Fibroblast of villous mesenchyme (primary cell): ENCODE results near the gene RASGRF2. TPM values are rescaled to one million over a fixed set of nuclear protein-coding genes. Genes with fewer than 3 reads are reported as not detected.
"Not testable (repeated sequence)": the region's sequence is repeated elsewhere in the genome, so short reads cannot be mapped to it uniquely, and the experiment has no call there.

Source experiments
- DNase-seq: peaks from one replicate; pipeline ENCODE4 v3.0.0-alpha.2; 2010; ENCODE audit warnings: low read depth
- H3K4me3 ChIP-seq: 2 replicates; pipeline ENCODE4 v1.5.1; 2011; ENCODE audit warnings: low read depth, mild to moderate bottlenecking, low read length
- CTCF ChIP-seq: IDR thresholded peaks from 2 replicates; pipeline ENCODE4 v1.5.1; 2012; ENCODE audit warnings: low read depth, mild to moderate bottlenecking, low read length; ENCODE audit not compliant: insufficient read depth
- total RNA-seq: library from RNA; depleted of rRNA; stranded (reverse); fragments of >200 nt; gene quantifications from 2 replicates; pipeline ENCODE4 v1.2.3, GENCODE V29; 2012

The RASGRF2 gene
- total RNA-seq, 1 donor = 3.9 TPM

GRCh38 chr5:81023261-81023970, 63.3 kb downstream of the RASGRF2 start:
- no peak for TF ChIP-seq CTCF
- no peak overlapping the region for H3K4me3 ChIP-seq
- DNase-seq = no peak

GRCh38 chr5:81027481-81028058, 67.4 kb downstream of the RASGRF2 start:
- H3K4me3 ChIP-seq = no peak overlapping the region
- TF ChIP-seq CTCF = no peak
- no peak for DNase-seq

GRCh38 chr5:81028888-81029287, 68.7 kb downstream of the RASGRF2 start:
- not testable (repeated sequence) for DNase-seq, H3K4me3 ChIP-seq

GRCh38 chr5:81029736-81030135, 69.6 kb downstream of the RASGRF2 start:
- DNase-seq, H3K4me3 ChIP-seq: not testable (repeated sequence)

- not testable (repeated sequence) for H3K4me3 ChIP-seq, DNase-seq
Measured at GRCh38 chr5:81030236-81031034, 70.3 kb downstream of the RASGRF2 start.

- DNase-seq = no peak
- H3K4me3 ChIP-seq = no peak overlapping the region
- TF ChIP-seq CTCF = no peak
Measured at GRCh38 chr5:81035522-81035921, 75.4 kb downstream of the RASGRF2 start.

GRCh38 chr5:81038495-81038894, 78.3 kb downstream of the RASGRF2 start:
- DNase-seq = no peak
- no peak overlapping the region for H3K4me3 ChIP-seq
- TF ChIP-seq CTCF = no peak

GRCh38 chr5:81044868-81045267, 84.7 kb downstream of the RASGRF2 start:
- no peak for DNase-seq
- H3K4me3 ChIP-seq = no peak overlapping the region
- no peak for TF ChIP-seq CTCF
